SK-N-SH (cell line): ENCODE results near the gene PRDM15.

Experiments used
- EZH2phosphoT487 ChIP-seq: fragments of 200-600 bp; sonication (generic); IDR thresholded peaks from 2 replicates; pipeline ENCODE4 v1.6.1; 2017; ENCODE audit warnings: low read depth, mixed run types, mild to moderate bottlenecking, antibody characterized with exemption, moderate library complexity, borderline replicate concordance
- RAD21 ChIP-seq: IDR thresholded peaks from 2 replicates; pipeline ENCODE4 v1.6.1; 2012; ENCODE audit warnings: mild to moderate bottlenecking, low read length
- TF ChIP-seq, protein P1 (sequence below): fragments of 200-600 bp; sonication (generic); IDR thresholded peaks from 2 replicates; pipeline ENCODE4 v1.6.1; 2017; ENCODE audit warnings: antibody characterized with exemption, mild to moderate bottlenecking, moderate library complexity

DNA sequence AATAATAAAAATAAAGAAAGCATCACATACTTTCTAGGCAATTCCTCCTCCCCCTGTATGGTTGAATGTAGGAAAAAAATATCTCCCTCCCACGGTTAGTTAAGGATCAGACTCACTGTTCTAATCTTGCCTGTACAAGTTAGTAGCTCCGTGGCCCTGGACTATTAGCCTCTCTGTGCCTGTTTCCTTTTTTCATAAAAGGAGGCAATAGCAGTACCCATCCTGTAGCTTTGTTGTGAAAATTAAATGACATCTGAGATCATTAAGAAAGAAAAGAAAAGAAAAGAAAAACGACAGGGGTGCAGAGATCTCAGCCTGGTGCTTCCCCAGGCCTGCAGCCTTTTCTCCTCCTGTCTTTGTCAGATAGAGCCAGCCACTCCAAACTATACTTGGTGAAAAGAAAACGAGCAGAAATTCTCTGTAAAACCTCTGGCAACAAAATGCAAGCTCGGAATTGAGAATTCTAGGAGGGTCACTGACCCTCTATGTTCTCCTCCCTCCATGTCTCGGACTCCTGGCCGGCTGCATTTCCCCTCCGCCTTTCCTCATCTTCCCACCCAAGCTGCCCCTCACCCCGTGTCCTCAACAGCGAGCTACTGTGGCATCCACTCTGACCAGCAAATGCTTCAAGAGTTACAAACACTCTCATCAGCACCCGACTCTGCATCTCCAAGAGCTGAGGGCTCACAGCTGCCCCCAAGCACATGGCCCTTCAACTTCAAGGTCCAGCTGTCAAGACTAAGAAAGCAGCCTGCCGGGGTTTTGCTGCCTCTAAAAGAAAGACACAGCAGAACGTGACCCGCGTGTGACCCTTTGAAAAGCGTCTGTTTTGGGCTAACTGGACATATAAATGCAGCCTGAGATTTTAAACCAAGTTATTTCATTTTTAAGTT is 125.9 kb downstream of the PRDM15 start:
- TF ChIP-seq, protein P1, sequence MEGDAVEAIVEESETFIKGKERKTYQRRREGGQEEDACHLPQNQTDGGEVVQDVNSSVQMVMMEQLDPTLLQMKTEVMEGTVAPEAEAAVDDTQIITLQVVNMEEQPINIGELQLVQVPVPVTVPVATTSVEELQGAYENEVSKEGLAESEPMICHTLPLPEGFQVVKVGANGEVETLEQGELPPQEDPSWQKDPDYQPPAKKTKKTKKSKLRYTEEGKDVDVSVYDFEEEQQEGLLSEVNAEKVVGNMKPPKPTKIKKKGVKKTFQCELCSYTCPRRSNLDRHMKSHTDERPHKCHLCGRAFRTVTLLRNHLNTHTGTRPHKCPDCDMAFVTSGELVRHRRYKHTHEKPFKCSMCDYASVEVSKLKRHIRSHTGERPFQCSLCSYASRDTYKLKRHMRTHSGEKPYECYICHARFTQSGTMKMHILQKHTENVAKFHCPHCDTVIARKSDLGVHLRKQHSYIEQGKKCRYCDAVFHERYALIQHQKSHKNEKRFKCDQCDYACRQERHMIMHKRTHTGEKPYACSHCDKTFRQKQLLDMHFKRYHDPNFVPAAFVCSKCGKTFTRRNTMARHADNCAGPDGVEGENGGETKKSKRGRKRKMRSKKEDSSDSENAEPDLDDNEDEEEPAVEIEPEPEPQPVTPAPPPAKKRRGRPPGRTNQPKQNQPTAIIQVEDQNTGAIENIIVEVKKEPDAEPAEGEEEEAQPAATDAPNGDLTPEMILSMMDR = no peak
- TF ChIP-seq RAD21 (no peak), EZH2phosphoT487 (no peak)
